K562 (cell line): ENCODE measurements around the gene RHOA. TPM values are rescaled to one million over a fixed set of nuclear protein-coding genes. Genes with fewer than 3 reads are reported as not detected.

Source experiments
- ATAC-seq: fragments of 200-7000 bp; cut with Tn5 transposase; 3 replicates; pipeline ENCODE4 v1.9.1; 2020; ENCODE audit warnings: moderate library complexity
- BruUV-seq: library from RNA; stranded (reverse); fragments of 400-500 nt; replicated peaks from 2 replicates; lab custom pipeline; 2021; lab: Mats Ljungman, UMichigan
- CTCF ChIA-PET: fragments of 300-600 bp; formaldehyde crosslinking; extraction: SDS; loops from one replicate; lab custom pipeline; 2021; ENCODE audit warnings: low intra/inter-chr PET ratio; lab: Yijun Ruan, JAX
- POLR2A ChIA-PET: fragments of 300-600, 350-650 bp; sonication (Branson Sonifier 250); formaldehyde crosslinking; extraction: SDS; loops from one replicate; lab custom pipeline; 2021; ENCODE audit warnings: antibody characterized with exemption, inconsistent platforms; lab: Yijun Ruan, JAX
- DNase-seq, 4 experiments: peaks; one replicate each; pipeline versions ENCODE4 v3.0.0 to v3.0.0-alpha.2; 2011 to 2018; ENCODE audit warnings: low spot score in 3 of 4, mixed read lengths in 3 of 4; ENCODE audit errors: extremely low read depth in 1 of 4
- FAIRE-seq: peaks from 2 replicates; lab custom pipeline; 2011; peaks lifted over from hg19 to GRCh38; lab: Jason Lieb, UNC
- H2AFZ ChIP-seq: 2 replicates; pipeline ENCODE4 v1.6.0; 2011; ENCODE audit warnings: low read depth, low read length, control low read depth, inconsistent platforms
- H3K27ac ChIP-seq: fragments of 200-600 bp; 3 replicates; pipeline ENCODE4 v1.8.0; 2011; ENCODE audit warnings: low read depth, mild to moderate bottlenecking, control low read depth, inconsistent platforms, low read length, moderate library complexity, mixed read lengths; ENCODE audit errors: extremely low read depth
- H3K27me3 ChIP-seq, 2 experiments: fragments of 300-600 bp in 1 of 2; 2 replicates in 1 of 2; 3 replicates in 1 of 2; pipeline versions ENCODE4 v1.6.0 to v1.8.0; 2011; ENCODE audit warnings: inconsistent platforms in 2 of 2, low read length in 2 of 2, mild to moderate bottlenecking in 1 of 2, mixed read lengths in 1 of 2, moderate library complexity in 1 of 2; ENCODE audit not compliant: control insufficient read depth in 2 of 2, insufficient read depth in 2 of 2
- H3K36me3 ChIP-seq: fragments of 300-600 bp; 3 replicates; pipeline ENCODE4 v1.8.0; 2011; ENCODE audit warnings: mild to moderate bottlenecking, low read length, inconsistent platforms; ENCODE audit not compliant: control insufficient read depth, insufficient read depth
- H3K4me1 ChIP-seq, 2 experiments: fragments of 200-600 bp in 1 of 2; replicated peaks in 1 of 2; 2 replicates in 1 of 2; 3 replicates in 1 of 2; pipeline versions ENCODE4 v1.5.1 to v1.8.0; 2011; ENCODE audit warnings: inconsistent platforms in 2 of 2, low read length in 2 of 2, mild to moderate bottlenecking in 1 of 2, mixed read lengths in 1 of 2, moderate library complexity in 1 of 2; ENCODE audit not compliant: control insufficient read depth in 2 of 2, insufficient read depth in 2 of 2
- H3K4me2 ChIP-seq: 2 replicates; pipeline ENCODE4 v1.6.1; 2011; ENCODE audit warnings: low read length, control low read depth, inconsistent platforms, mixed read lengths; ENCODE audit not compliant: insufficient read depth
- H3K4me3 ChIP-seq: fragments of 200-600 bp; sonication (generic), shearing (Covaris generic); 2 replicates; pipeline ENCODE4 v1.5.1; 2016; ENCODE audit warnings: control low read depth, inconsistent platforms
- H3K79me2 ChIP-seq: fragments of 200-600 bp; 3 replicates; pipeline ENCODE4 v1.8.0; 2011; ENCODE audit warnings: low read length, inconsistent platforms; ENCODE audit not compliant: control insufficient read depth, insufficient read depth
- H3K9ac ChIP-seq, 2 experiments: 2 replicates each; pipeline versions ENCODE4 v1.6.0 to v1.6.1; 2011; ENCODE audit warnings: low read depth in 2 of 2, low read length in 2 of 2, control low read depth in 1 of 2, inconsistent platforms in 1 of 2, mild to moderate bottlenecking in 1 of 2, mixed read lengths in 1 of 2; ENCODE audit not compliant: insufficient read depth in 1 of 2
- H3K9me1 ChIP-seq: one replicate; pipeline ENCODE4 v1.6.0; 2011; ENCODE audit warnings: inconsistent platforms, mild to moderate bottlenecking, low read length, moderate library complexity; ENCODE audit not compliant: control insufficient read depth, insufficient read depth
- H3K9me3 ChIP-seq: replicated peaks from 2 replicates; pipeline ENCODE4 v1.5.1; 2011; ENCODE audit warnings: low read depth, low read length, inconsistent platforms; ENCODE audit not compliant: control insufficient read depth, insufficient read depth
- H4K20me1 ChIP-seq: replicated peaks from 2 replicates; pipeline ENCODE4 v1.6.1; 2011; ENCODE audit warnings: low read length, inconsistent platforms, mixed read lengths; ENCODE audit not compliant: control insufficient read depth, insufficient read depth
- IFI16 ChIP-seq: fragments of 250-450 bp; sonication (Bioruptor Pico); IDR thresholded peaks from 2 replicates; pipeline ENCODE4 v2.1.2; 2022; ENCODE audit warnings: mild to moderate bottlenecking, inconsistent platforms
- MYC ChIP-seq, 2 experiments: fragments of 250-450 bp in 1 of 2; sonication (Bioruptor Pico) in 1 of 2; IDR thresholded peaks; 2 replicates each; pipeline versions ENCODE4 v1.5.1 to v1.6.1; 2012 to 2021; ENCODE audit warnings: low read depth in 2 of 2, borderline replicate concordance in 1 of 2, improper control_type of control experiment in 1 of 2, low read length in 1 of 2, mild to moderate bottlenecking in 1 of 2, moderate library complexity in 1 of 2
- TARDBP ChIP-seq: fragments of 450-650 bp; IDR thresholded peaks from 2 replicates; pipeline ENCODE4 v1.6.1; 2016
- ZC3H4 ChIP-seq: sonication (generic); formaldehyde crosslinking; IDR thresholded peaks from 2 replicates; pipeline ENCODE4 v1.9.0; 2021; ENCODE audit warnings: missing genetic modification reagents, borderline replicate concordance
- ZNF165 ChIP-seq: fragments of 250-450 bp; sonication (Bioruptor Pico); IDR thresholded peaks from 2 replicates; pipeline ENCODE4 v1.4.0; 2020; ENCODE audit warnings: borderline replicate concordance
- ZNF644 ChIP-seq: fragments of 200-800 bp; sonication (Bioruptor generic); IDR thresholded peaks from 2 replicates; pipeline ENCODE4 v1.6.1; 2016; ENCODE audit warnings: low read depth, missing genetic modification characterization, missing compliant biosample characterization
- in situ Hi-C: fragments of 300-500 bp; cut with MboI; formaldehyde crosslinking; loops from 4 replicates; pipeline ENCODE4 v1.15.0; 2018; ENCODE audit warnings: inconsistent platforms, mixed read lengths
- intact Hi-C: fragments of 100-400 bp; cut with micrococcal nuclease; formaldehyde crosslinking; loops from 2 replicates; pipeline ENCODE4 v1.14.2; 2022
- polyA plus RNA-seq, 8 experiments: library from polyadenylated mRNA; depleted of rRNA in 4 of 8; stranded (reverse) in 5 of 8; unstranded in 3 of 8; fragments of >200 nt; fragmentation: Nextera tagmentation in 2 of 8; fragmentation: Illumina TruSeq in 1 of 8; extraction: Ambion mirVana in 2 of 8; extraction: Trizol in 1 of 8; gene quantifications; 2 replicates each; pipeline versions ENCODE4 v1.2.1 to v1.2.3, GENCODE V29; 2011 to 2014; ENCODE audit warnings: inconsistent platforms in 1 of 8, missing spikeins in 1 of 8
- total RNA-seq, 7 experiments: library from RNA; depleted of rRNA in 6 of 7; stranded (reverse); fragments of >200 nt in 6 of 7; fragmentation: Illumina TruSeq in 2 of 7; extraction: Trizol in 2 of 7; gene quantifications; 2 replicates each; pipeline versions ENCODE4 v1.2.1 to v1.2.3, GENCODE V29; 2011 to 2021; ENCODE audit warnings: low replicate concordance in 1 of 7
- TF ChIP-seq, protein P1 (sequence below): fragments of 250-450 bp; sonication (Bioruptor Pico); IDR thresholded peaks from 2 replicates; pipeline ENCODE4 v1.8.0; 2022; ENCODE audit warnings: moderate library complexity, mild to moderate bottlenecking, inconsistent platforms
- TF ChIP-seq, protein P2 (sequence below), 2 experiments: fragments of 450-650 bp in 1 of 2; sonication (generic) in 1 of 2; formaldehyde crosslinking in 1 of 2; IDR thresholded peaks in 1 of 2; conservative IDR thresholded peaks in 1 of 2; 2 replicates each; pipeline versions ENCODE4 v1.6.1 to v1.8.1; 2016 to 2023; ENCODE audit warnings: mild to moderate bottlenecking in 2 of 2, moderate library complexity in 2 of 2, inconsistent platforms in 1 of 2, missing genetic modification reagents in 1 of 2

RHOA gene
- total and polyA plus RNA-seq, 9 of the 15 experiments (the other 6 are each of a cell fraction or from before 2014, with no cell fraction given): 136 to 540 (median 236) TPM

- Histone ChIP-seq H3K4me3 (no peak overlapping the region), H3K27ac (no peak overlapping the region), H2AFZ (no peak overlapping the region), H3K79me2 (peaks cover 43% of the 10 kb centered on the region), H3K36me3 (peaks cover 64% of the 10 kb centered on the region), H3K27me3 (no peaks in the 10 kb centered on the region), H3K9me3 (no peaks in the 10 kb centered on the region), H3K4me2 (no peak overlapping the region), H4K20me1 (peaks cover 5% of the 10 kb centered on the region; the same call in 1 of the 2 replicates), H3K9me1 (no peaks in the 10 kb centered on the region), H3K4me1 (no peaks in the 10 kb centered on the region), H3K9ac (no peak overlapping the region)
- FAIRE-seq (no peak), ATAC-seq (no peak), DNase-seq (no peak)
- ChIA-PET CTCF (no interaction called here), POLR2A (no interaction called here)
- in situ Hi-C loops: no loop called here
- intact Hi-C loops: no loop called here
- no peak for TF ChIP-seq MYC (IDR thresholded peaks at IDR 0.05; ENCODE audit: low read depth, low read length)
- no peak for TF ChIP-seq MYC (CRISPR knock-in tag; IDR thresholded peaks at IDR 0.05; ENCODE audit: borderline replicate concordance, low read depth)
- TF ChIP-seq ZNF644: no peak
- TF ChIP-seq ZNF165 (CRISPR knock-in tag): no peak
- no peak for TF ChIP-seq TARDBP
- TF ChIP-seq ZC3H4 (CRISPR knock-in tag): no peak
- TF ChIP-seq IFI16 (CRISPR knock-in tag): no peak
- TF ChIP-seq, protein P1, sequence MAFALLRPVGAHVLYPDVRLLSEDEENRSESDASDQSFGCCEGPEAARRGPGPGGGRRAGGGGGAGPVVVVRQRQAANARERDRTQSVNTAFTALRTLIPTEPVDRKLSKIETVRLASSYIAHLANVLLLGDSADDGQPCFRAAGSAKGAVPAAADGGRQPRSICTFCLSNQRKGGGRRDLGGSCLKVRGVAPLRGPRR (CRISPR knock-in tag): no peak
- TF ChIP-seq, protein P2, sequence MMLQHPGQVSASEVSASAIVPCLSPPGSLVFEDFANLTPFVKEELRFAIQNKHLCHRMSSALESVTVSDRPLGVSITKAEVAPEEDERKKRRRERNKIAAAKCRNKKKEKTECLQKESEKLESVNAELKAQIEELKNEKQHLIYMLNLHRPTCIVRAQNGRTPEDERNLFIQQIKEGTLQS (IDR thresholded peaks at IDR 0.05): no peak
- TF ChIP-seq, protein P2 (CRISPR knock-in tag; conservative IDR thresholded peaks at IDR 0.05): no peak
- no TSS peak for BruUV-seq
Measured at GRCh38 chr3:49371946-49372345, 39.8 kb downstream of the RHOA start.
